GM20000 (cell line): ENCODE measurements around the gene LOC128125822.
A peak's percentile ranks its signal among the peaks of the same experiment; 100 is the strongest.
"Not testable (repeated sequence)": the region's sequence is repeated elsewhere in the genome, so short reads cannot be mapped to it uniquely, and the experiment has no call there.

Experiments used
- DNase-seq: peaks from one replicate; pipeline ENCODE4 v3.0.0; 2012; ENCODE audit warnings: low spot score
- TF ChIP-seq, protein P1 (sequence below): IDR thresholded peaks from 2 replicates; pipeline ENCODE4 v1.5.1; 2012; ENCODE audit warnings: mild to moderate bottlenecking, control low read depth; ENCODE audit errors: extremely low read depth, missing control alignments

The LOC128125822 gene

DNA sequence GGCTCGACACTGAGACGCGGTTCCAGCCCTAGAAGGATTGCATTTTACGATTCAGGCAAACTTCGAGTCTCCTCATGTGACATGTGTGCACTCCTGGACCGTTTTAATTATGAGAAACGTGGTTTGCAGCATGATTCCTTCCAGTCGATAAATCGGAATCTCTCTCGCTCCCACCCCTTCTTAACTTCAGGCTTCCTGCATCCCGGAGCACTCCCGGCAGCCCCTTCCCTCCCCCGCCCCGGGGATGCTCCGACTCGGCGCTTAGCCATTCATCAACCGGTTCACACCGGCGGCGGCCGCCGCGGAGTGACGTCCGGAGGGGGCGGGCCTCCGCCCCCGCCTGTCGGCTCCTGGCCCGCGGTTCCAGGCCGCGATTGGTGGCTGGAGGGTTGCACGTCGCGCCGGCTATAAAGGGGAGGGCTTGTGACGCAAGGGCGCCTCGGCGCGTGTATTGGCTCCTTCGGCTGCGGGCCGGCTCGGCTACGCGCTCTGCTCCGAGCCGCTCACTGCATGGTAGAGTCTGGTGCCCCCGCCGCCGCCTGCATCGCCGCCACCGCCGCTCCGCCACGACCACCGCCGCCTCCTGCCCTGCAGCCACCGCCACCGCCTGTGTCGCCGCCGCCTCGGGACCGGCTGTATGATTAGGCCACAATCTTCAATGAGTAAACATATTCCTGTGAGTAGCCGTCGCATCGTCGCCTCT lies at the start of gene LOC128125822, which contains the start of gene PTP4A1:
Gene LOC128125822, plus strand, starts transcription at position 437 of the 703 bp plus-strand sequence.
Gene PTP4A1, plus strand, starts transcription at position 437 of the 703 bp plus-strand sequence. CDS start 4,401 bp downstream, outside the sequence.
- TF ChIP-seq, protein P1, sequence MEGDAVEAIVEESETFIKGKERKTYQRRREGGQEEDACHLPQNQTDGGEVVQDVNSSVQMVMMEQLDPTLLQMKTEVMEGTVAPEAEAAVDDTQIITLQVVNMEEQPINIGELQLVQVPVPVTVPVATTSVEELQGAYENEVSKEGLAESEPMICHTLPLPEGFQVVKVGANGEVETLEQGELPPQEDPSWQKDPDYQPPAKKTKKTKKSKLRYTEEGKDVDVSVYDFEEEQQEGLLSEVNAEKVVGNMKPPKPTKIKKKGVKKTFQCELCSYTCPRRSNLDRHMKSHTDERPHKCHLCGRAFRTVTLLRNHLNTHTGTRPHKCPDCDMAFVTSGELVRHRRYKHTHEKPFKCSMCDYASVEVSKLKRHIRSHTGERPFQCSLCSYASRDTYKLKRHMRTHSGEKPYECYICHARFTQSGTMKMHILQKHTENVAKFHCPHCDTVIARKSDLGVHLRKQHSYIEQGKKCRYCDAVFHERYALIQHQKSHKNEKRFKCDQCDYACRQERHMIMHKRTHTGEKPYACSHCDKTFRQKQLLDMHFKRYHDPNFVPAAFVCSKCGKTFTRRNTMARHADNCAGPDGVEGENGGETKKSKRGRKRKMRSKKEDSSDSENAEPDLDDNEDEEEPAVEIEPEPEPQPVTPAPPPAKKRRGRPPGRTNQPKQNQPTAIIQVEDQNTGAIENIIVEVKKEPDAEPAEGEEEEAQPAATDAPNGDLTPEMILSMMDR = no peak
- DNase-seq = peak; percentile 96

DNA sequence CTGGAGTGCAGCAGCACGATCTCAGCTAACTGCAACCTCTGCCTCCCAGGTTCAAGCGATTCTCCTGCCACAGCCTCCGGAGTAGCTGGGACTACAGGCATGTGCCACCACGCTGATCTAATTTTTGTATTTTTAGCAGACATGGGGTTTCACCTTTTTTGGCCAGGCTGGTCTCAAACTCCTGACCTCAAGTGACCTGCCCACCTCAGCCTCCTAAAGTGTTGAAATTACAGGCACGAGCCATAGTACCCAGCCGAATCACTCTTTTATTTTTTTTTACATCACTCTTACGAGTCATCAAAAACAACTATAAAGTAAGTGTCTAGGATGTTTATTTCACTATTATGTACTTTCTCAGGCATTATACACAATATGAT lies 49.4 kb upstream of the LOC128125822 start:
- not testable (repeated sequence) for DNase-seq

DNA sequence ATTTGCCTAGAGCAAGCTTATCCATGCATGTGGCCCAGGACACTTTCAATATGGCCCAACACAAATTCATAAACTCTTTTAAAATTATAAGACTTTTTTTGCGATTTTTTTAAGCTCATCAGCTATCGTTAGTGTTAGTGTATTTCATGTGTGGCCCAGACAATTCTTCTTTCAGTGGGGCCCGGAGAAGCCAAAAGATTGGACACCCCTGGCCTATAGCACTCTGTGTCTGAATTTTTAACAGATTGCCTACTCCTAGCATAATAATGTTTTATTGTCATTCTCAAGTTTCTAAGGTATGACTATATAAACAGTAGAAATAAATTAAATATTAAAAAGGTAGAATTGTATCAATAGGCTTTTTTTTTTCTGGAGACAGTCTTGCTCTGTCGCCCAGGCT lies 48.6 kb upstream of the LOC128125822 start:
- TF ChIP-seq, protein P1 = no peak
- DNase-seq = no peak

DNA sequence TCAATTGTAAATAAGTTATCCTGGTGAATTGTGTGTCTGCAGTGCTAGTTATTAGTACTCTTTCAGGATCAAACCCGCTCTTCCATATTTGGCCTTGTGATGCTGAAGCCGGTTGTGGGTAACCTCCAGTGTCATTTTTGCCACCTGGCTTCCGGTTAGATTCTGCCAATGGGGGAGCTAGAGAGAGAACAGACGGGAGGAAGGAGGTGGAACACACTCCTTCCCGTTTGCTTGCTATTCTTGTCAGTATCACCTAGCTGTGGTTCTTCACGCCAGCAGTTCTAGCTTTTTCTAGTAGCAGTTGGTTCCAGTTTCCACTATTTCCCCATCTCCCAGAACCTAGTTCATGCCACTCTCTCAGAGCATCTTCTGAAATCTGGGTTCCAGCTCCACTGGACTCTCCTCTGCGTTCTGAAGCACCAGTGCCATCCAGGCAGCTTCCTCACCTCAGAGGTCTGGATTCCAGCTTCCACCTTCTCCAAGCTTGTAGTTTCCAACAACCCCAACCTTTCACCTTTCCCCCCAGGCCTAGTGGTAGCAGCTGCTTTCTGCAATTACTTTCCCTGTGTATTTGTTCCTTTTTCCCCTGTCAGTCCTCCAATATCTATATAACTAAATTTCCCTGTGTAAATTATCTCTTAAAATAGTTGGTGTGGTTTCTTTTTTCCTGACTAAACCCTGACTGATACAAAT lies 46.9 kb upstream of the LOC128125822 start:
- no peak for DNase-seq
- TF ChIP-seq, protein P1 = no peak

DNA sequence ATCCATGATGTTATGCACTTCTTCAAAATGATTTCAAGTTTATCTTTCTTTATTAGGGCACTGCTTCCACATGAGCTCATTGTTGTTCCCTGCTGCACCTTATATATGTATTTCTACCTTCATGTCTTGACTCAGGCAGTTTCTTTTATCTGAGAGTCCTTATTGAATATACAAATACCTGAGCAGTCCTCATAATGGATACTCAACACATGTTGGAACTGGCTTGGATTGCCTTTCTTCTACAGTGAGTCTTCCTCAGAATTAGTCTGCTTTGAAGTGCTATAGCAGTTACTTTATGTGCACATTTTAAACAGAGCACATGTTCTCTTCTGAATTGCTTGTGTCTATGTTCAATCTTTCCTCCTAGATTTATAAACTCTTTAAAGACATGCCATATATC lies 45.3 kb upstream of the LOC128125822 start:
- TF ChIP-seq, protein P1 = no peak
- DNase-seq = no peak

DNA sequence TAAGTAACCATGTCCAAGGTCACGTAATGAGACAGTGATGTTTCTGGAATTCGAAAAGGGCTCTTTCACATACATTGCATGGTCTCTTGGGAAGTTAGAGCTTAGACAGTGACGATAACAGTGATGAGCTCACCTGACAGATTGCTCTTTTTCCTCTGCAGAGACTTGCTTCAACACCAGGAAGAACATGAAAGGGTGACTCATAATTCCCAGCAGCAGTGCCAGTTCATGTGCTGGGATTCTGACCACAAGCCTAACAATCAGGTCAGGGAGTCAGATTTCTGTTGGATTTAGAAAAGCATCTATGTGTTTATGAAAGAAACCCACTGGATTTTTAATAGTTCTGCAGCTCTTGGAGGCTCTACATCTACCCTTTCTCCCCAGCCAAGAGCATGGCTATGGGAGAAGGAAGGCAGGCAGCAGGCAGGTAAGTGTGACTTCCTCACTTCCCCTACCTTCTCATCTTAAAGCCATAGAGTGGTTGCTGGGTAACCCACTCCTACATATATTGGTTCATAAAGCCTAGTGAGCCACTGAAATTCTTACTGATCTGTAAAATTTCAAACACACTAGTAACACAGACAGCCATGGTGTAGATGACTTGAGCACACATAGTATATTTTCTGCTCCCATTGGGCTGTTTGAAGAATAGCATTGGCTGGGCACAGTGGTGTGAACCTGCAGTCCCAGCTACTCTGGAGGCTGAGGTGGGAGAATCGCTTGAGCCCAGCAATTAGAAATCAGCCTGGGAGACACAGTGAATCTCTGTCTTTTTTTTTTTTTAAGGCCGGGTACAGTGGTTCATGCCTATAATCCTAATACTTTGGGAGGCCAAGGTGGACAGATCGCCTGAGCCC lies 44.4 kb upstream of the LOC128125822 start:
- DNase-seq = no peak
- TF ChIP-seq, protein P1 = no peak

DNA sequence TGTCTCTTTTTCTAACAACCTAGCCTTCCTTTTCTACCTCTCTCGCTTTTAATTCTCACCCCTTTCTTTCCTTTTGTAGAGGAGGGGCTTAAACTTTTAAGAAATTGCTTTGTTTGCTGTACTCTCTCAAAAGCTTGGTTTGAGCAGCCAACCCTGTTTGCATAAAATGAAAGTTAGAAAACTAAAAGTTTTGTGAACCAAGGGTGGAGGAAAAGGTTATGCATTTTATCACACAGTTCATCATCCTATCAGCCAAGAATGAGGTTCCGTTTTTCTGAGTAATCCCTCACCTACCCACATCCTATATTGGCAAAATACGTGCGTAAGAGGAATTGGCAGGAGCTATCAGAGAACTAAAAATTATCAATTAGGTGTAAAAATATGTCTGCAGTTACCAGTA lies 42.8 kb upstream of the LOC128125822 start:
- no peak for DNase-seq
- TF ChIP-seq, protein P1 = no peak
